ENCODE data around the gene PLBD2.

- TF ChIP-seq CTCF (IDR thresholded peaks at IDR 0.05) (no peak), POLR2A (IDR thresholded peaks at IDR 0.05) (no peak), EP300 (IDR thresholded peaks at IDR 0.05) (no peak)
Measured at GRCh38 chr12:113439301-113439597, 80.9 kb downstream of the PLBD2 start.
